Measurements from ENCODE around the gene ZDHHC15. TPM values are rescaled to one million over a fixed set of nuclear protein-coding genes. Genes with fewer than 3 reads are reported as not detected.
"Not testable (repeated sequence)": the region's sequence is repeated elsewhere in the genome, so short reads cannot be mapped to it uniquely, and the experiment has no call there.

The ZDHHC15 gene, protein sequence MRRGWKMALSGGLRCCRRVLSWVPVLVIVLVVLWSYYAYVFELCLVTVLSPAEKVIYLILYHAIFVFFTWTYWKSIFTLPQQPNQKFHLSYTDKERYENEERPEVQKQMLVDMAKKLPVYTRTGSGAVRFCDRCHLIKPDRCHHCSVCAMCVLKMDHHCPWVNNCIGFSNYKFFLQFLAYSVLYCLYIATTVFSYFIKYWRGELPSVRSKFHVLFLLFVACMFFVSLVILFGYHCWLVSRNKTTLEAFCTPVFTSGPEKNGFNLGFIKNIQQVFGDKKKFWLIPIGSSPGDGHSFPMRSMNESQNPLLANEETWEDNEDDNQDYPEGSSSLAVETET
- total RNA-seq: under 1 TPM; 0.21 to 0.23 TPM

DNA sequence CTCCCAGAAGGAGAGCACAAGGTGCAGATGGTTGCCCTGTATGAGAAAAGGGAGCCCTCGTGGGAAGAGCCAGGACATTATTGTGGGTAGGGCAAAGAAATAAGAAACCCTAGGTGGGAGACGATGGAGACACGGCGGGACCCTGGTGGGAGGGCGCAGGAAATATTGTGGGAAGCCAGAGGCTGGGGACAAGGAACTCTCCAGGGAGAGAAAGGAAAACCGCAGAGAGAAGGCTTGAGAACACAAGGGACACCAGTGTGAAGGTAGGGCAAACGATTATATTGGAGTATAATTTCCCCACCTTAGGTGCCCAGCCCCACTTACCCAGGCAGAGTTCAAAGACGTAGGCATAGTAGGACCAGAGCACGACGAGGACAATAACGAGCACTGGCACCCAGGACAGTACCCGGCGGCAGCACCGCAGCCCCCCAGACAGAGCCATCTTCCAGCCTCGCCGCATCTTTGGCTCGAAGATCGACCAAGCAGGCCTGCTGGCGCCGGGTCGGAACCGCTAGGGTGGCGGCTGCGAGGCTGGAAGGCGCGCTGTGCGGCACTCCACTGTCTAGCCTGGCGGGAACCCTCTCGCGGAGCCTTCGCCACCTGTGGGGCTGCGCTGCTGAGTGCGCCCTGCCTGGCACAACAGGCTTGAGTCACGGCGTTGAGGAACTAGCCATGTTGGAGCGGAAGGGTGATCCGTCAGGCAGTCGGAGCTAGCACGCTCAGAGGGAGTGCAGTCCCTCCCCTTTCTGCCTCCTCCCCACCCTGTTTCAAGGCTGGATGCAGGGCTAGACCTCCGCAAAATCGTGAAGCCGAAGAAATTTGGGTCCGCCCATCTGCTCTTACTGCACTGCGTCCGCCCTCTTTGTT lies at the start of gene ZDHHC15:
Gene ZDHHC15, minus strand, starts transcription at position 473 of the 867 bp plus-strand sequence. Its CDS starts 13 bp downstream, at position 460.
- ATAC-seq: peak; percentile 93
- intact Hi-C loops (cut with DNase I, micrococcal nuclease): no loop called here
- DNase-seq: peak; percentile 71
- H3K9me3 Mint-ChIP-seq (ENCODE audit: low read depth): no peaks in the 10 kb centered on the region
- POLR2A ChIA-PET: interaction anchor here (0.6 to 0.8 kb wide), 2 partner anchors 168 to 249 kb away, joined by 3 to 7 read pairs; partner anchors contain the start of gene UPRT
- H3K36me3 Mint-ChIP-seq (ENCODE audit: low read depth): no peaks in the 10 kb centered on the region
- H3K4me1 Mint-ChIP-seq: peaks cover 13% of the 10 kb centered on the region
- no peaks in the 10 kb centered on the region for H3K27me3 Mint-ChIP-seq
- H3K4me3 Mint-ChIP-seq: peak within 1 kb of the TSS; percentile 74
- CTCF ChIA-PET: interaction anchor here (0.6 kb wide), 1 partner anchor 20 kb away, joined by 3 read pairs; no protein-coding TSS in a partner anchor
- H3K27ac Mint-ChIP-seq: peak within 1 kb of the TSS; percentile 82

DNA sequence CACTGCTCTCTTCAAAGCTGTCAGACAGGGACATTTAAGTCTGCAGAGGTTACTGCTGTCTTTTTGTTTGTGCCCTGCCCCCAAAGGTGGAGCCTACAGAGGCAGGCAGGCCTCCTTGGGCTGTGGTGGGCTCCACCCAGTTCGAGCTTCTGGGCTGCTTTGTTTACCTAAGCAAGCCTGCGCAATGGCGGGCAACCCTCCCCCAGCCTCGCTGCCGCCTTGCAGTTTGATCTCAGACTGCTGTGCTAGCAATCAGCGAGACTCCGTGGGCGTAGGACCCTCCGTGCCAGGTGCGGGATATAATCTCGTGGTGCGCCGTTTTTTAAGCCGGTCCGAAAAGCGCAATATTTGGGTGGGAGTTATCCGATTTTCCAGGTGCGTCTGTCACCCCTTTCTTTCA lies 37.7 kb upstream of the ZDHHC15 start:
- POLR2A ChIA-PET; H3K36me3 Mint-ChIP-seq (ENCODE audit: low read depth); CTCF ChIA-PET; intact Hi-C loops (cut with DNase I, micrococcal nuclease); H3K9me3 Mint-ChIP-seq (ENCODE audit: low read depth); H3K27me3 Mint-ChIP-seq; H3K27ac Mint-ChIP-seq; H3K4me1 Mint-ChIP-seq; ATAC-seq; H3K4me3 Mint-ChIP-seq; DNase-seq: not testable (repeated sequence)

DNA sequence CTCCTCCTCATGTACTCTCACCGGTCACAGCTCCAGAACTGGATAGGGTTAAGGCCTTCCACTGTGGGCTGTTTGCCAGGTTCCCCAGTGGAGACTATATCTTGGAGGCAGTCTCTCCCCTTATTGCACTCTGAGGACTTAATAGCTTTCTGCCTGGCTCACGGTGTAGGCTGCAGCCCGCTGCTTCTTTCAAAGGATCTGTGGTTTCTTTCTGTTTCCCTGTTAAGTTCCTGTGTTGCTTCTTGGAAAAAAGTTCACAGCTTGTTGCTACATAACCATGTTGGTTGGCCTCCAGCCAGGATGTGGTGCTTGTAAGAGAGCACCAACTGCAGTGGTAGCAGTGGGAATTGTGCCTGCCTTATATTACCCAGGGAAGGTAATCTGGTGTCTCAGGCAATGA lies 24.9 kb upstream of the ZDHHC15 start:
- CTCF ChIA-PET: no interaction called here
- ATAC-seq (no peak), DNase-seq (no peak)
- Mint-ChIP-seq H3K4me1 (no peaks in the 10 kb centered on the region), H3K36me3 (ENCODE audit: low read depth) (no peaks in the 10 kb centered on the region), H3K4me3 (no peak overlapping the region), H3K9me3 (ENCODE audit: low read depth) (peaks cover 5% of the 10 kb centered on the region), H3K27ac (no peak overlapping the region), H3K27me3 (no peaks in the 10 kb centered on the region)
- POLR2A ChIA-PET: interaction anchor here (0.6 kb wide), 1 partner anchor 158 kb away, joined by 4 read pairs; no protein-coding TSS in a partner anchor
- intact Hi-C loops (cut with DNase I, micrococcal nuclease): no loop called here

DNA sequence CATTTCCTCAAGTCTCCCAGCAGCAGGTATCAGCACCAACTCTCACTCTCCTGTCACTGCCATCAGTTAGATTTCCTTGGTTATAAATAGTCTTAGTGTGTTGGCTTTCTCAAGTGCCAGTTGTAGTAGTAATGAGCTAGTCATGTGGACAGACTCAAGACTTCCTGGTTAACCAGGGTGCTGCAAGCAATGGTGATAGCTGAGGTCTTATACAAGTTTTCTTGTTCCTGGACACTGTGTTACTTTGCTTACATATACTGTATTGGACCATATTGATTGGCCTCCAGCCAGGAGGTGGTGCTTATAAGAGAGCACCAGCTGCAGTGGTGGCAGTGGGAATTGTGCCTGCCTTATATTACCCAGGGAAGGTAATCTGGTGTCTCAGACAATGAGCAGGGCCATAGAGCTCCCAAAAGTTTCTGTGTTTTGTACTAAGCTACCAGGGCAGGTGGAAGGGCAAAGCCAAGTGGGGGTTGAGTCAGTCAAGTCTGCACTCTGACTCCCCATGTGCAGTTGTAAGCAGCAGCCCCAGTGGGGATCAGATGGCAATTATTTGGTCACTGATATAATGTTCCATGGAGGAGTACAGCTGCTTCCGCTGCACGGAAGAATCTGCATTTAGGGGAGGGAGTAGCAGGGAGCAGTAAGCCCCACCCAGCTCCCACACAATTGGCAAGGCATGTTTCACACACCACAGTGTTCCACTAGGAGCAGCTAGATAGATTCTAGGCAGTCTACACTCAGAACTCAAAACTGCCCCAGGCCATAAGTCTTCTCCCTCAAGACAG lies 24.1 kb upstream of the ZDHHC15 start:
- ChIA-PET CTCF (no interaction called here), POLR2A (no interaction called here)
- Mint-ChIP-seq H3K9me3 (ENCODE audit: low read depth) (peaks cover 5% of the 10 kb centered on the region), H3K36me3 (ENCODE audit: low read depth) (no peaks in the 10 kb centered on the region), H3K27me3 (no peaks in the 10 kb centered on the region), H3K4me1 (no peaks in the 10 kb centered on the region), H3K27ac (no peak overlapping the region), H3K4me3 (no peak overlapping the region)
- DNase-seq (no peak), ATAC-seq (no peak)
- intact Hi-C loops (cut with DNase I, micrococcal nuclease): no loop called here

DNA sequence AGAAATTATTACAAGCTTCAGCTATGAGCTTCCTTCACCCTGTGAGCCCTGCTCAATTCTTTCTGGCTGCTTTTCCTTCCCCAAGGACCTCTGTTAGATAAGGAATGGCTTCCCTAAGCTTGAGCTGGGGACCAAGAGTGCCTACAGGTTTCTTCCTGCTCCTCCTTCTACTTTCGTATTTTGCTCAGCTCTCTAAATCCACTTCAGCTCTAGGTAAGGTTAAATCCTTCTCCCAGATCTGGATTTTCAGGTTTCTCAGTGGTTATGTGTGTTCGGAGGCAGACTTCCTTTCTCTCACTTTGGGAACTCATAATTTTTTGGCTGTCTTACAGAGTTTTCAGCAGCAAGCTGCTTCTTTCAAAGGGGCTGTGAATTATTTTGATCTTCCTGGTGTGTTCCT lies 21.9 kb upstream of the ZDHHC15 start:
- Mint-ChIP-seq H3K27me3 (no peaks in the 10 kb centered on the region), H3K4me3 (no peak overlapping the region)
- intact Hi-C loops (cut with DNase I, micrococcal nuclease): no loop called here

DNA sequence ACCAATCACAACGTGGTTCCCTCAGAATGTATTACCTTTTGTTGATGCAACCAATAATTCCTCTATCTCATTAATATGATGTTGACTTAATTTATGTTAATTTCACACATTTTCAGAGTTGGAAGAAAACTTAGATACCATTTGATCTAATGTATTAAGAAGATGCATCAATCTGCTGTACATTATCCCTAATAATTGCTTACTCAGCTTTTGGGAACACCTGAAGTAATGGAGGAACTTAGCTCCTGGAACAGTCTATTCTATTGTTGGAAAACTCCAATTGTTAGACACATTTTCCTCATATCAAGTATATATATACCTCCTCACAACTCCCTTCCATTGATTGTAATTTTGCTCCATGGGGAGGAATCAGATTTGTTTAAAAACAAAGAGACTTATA lies 38.9 kb downstream of the ZDHHC15 start:
- no peaks in the 10 kb centered on the region for H3K36me3 Mint-ChIP-seq (ENCODE audit: low read depth)
- no peaks in the 10 kb centered on the region for H3K4me1 Mint-ChIP-seq
- intact Hi-C loops (cut with DNase I, micrococcal nuclease): no loop called here
- ATAC-seq: no peak
- H3K4me3 Mint-ChIP-seq: no peak overlapping the region
- H3K9me3 Mint-ChIP-seq (ENCODE audit: low read depth): peaks cover 7% of the 10 kb centered on the region
- no peak overlapping the region for H3K27ac Mint-ChIP-seq
- no peak for DNase-seq
- no peaks in the 10 kb centered on the region for H3K27me3 Mint-ChIP-seq
- CTCF ChIA-PET: no interaction called here
- POLR2A ChIA-PET: no interaction called here

More for the DNA sequence above, 21.9 kb upstream of the ZDHHC15 start:
- no peak for DNase-seq
- H3K9me3 Mint-ChIP-seq (ENCODE audit: low read depth): peaks cover 2% of the 10 kb centered on the region
- POLR2A ChIA-PET: no interaction called here
- H3K27ac Mint-ChIP-seq: no peak overlapping the region
- CTCF ChIA-PET: interaction anchor here (1.0 kb wide), 1 partner anchor 7 kb away, joined by 3 read pairs; no protein-coding TSS in a partner anchor
- H3K36me3 Mint-ChIP-seq (ENCODE audit: low read depth): no peaks in the 10 kb centered on the region
- ATAC-seq: no peak
- H3K4me1 Mint-ChIP-seq: no peaks in the 10 kb centered on the region

DNA sequence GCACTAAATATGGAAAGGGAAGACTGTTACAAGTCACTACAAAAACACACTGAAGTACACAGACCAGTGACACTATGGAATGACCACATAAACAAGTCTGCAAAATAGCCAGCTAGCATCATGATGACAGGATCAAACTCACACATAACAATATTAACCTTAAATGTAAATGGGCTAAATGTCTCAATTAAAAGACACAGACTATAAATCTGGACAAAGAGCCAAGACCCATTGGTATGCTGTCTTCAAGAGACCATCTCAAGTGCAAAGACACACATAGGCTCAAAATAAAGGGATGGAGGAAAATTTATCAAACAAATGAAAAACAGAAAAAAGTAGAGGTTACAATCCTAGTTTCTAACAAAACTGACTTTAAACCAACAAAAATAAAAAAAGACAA lies 61.1 kb downstream of the ZDHHC15 start:
- H3K27me3 Mint-ChIP-seq; intact Hi-C loops (cut with DNase I, micrococcal nuclease); H3K4me1 Mint-ChIP-seq; POLR2A ChIA-PET; DNase-seq; H3K4me3 Mint-ChIP-seq; H3K27ac Mint-ChIP-seq; ATAC-seq; H3K36me3 Mint-ChIP-seq (ENCODE audit: low read depth): not testable (repeated sequence)
- CTCF ChIA-PET: interaction anchor here (0.7 kb wide), 1 partner anchor 609 kb away, joined by 3 read pairs; no protein-coding TSS in a partner anchor
- H3K9me3 Mint-ChIP-seq (ENCODE audit: low read depth): peaks cover 23% of the 10 kb centered on the region

DNA sequence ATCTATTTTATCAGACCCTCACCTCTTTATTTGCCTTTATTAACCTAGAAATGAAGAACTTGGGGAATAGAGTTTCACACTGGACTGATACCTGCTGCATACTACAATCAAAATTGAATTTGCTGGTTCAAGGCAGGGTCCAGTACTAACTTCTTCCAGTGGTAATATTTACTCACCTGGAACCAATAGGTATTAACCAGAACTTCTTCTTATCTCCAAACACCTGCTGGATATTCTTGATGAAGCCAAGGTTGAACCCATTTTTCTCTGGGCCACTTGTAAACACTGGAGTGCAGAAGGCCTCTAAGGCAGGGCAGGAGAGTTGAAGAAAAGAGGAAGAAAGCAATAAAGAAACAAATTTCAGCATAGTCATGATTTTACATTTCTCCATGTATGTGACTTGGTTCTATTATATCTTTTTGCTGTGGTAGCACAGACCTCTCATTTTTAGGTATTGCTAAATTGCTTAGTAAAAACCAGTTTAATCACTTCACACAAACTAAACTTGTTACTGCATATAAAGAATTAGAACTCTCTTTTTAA lies 101.1 kb downstream of the ZDHHC15 start:
- POLR2A ChIA-PET: no interaction called here

DNA sequence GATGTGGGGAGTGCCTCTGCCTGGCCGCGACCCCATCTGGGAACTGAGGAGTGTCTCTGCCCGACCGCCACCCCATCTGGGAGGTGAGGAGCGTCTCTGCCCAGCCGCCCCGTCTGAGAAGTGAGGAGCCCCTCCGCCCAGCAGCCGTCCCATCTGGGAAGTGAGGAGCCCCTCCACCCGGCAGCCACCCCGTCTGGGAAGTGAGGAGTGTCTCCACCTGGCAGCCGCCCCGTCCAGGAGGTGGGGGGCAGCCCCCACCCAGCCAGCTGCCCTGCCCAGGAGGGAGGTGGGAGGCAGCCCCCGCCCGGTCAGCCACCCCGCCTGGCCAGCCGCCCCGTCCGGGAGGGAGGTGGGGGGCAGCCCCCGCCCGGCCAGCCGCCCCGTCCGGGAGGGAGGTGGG lies 115.7 kb downstream of the ZDHHC15 start:
- POLR2A ChIA-PET; H3K4me3 Mint-ChIP-seq; H3K27ac Mint-ChIP-seq; DNase-seq; H3K27me3 Mint-ChIP-seq; intact Hi-C loops (cut with DNase I, micrococcal nuclease); ATAC-seq; H3K4me1 Mint-ChIP-seq; CTCF ChIA-PET: not testable (repeated sequence)
- H3K9me3 Mint-ChIP-seq (ENCODE audit: low read depth): peaks cover 16% of the 10 kb centered on the region
- peaks cover 14% of the 10 kb centered on the region for H3K36me3 Mint-ChIP-seq (ENCODE audit: low read depth)

More for the DNA sequence above, 101.1 kb downstream of the ZDHHC15 start:
- no peaks in the 10 kb centered on the region for H3K36me3 Mint-ChIP-seq (ENCODE audit: low read depth)
- intact Hi-C loops (cut with DNase I, micrococcal nuclease): no loop called here
- H3K4me3 Mint-ChIP-seq: no peak overlapping the region
- DNase-seq (no peak), ATAC-seq (no peak)
- CTCF ChIA-PET: no interaction called here
- H3K4me1 Mint-ChIP-seq: no peaks in the 10 kb centered on the region
- no peaks in the 10 kb centered on the region for H3K27me3 Mint-ChIP-seq
- H3K27ac Mint-ChIP-seq: no peak overlapping the region
- no peaks in the 10 kb centered on the region for H3K9me3 Mint-ChIP-seq (ENCODE audit: low read depth)

DNA sequence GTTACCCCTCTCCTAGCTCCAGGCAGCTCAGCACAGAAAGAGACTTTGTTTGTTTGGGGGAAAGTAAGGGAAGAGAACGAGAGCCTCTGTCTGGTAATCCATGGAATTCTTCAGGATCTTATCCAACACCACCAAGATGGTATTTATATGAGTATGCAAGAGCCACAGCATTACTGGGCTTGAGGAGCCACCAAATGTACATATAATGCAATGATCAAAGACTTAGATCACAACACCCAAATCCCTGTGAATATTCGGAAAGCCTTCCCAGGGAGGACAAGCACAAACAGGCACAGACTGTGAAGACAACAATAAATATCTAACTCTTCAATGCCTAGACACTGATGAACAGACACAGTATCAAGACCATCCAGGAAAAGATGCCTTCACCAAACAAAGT lies 132.4 kb downstream of the ZDHHC15 start:
- ChIA-PET POLR2A (interaction anchor here (0.7 kb wide), 1 partner anchor 157 kb away, joined by 4 read pairs; no protein-coding TSS in a partner anchor), CTCF (no interaction called here)
- Mint-ChIP-seq H3K4me3 (no peak overlapping the region), H3K27me3 (no peaks in the 10 kb centered on the region), H3K9me3 (ENCODE audit: low read depth) (peaks cover 23% of the 10 kb centered on the region), H3K4me1 (no peaks in the 10 kb centered on the region), H3K36me3 (ENCODE audit: low read depth) (no peaks in the 10 kb centered on the region), H3K27ac (no peak overlapping the region)
- intact Hi-C loops (cut with DNase I, micrococcal nuclease): no loop called here
- ATAC-seq (no peak), DNase-seq (no peak)

DNA sequence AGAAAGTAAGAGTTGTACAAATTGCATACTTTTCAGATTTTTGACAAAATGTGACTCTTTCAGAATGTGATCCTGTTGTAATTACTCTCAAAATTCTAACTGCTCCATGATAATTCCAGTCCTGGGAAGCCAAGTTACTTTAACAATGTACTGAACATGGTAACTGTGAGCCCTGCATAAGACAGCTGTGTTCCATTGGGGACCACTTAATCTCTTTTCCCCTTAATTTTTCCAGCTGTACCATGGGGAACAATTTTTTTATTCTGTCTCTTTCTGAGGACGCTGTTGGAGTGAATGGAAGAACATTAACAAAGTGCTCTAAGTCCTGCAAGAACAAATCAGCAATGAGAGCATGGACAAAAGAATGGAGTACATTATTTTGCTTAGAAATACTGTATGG lies 153.1 kb downstream of the ZDHHC15 start:
- Mint-ChIP-seq H3K4me3 (no peak overlapping the region), H3K9me3 (ENCODE audit: low read depth) (no peaks in the 10 kb centered on the region), H3K27me3 (no peaks in the 10 kb centered on the region), H3K27ac (no peak overlapping the region), H3K36me3 (ENCODE audit: low read depth) (no peaks in the 10 kb centered on the region), H3K4me1 (no peaks in the 10 kb centered on the region)
- ChIA-PET POLR2A (no interaction called here), CTCF (no interaction called here)
- intact Hi-C loops (cut with DNase I, micrococcal nuclease): no loop called here
- no peak for DNase-seq
- no peak for ATAC-seq
